ENCODE results near the gene BLCAP. TPM values are rescaled to one million over a fixed set of nuclear protein-coding genes. Genes with fewer than 3 reads are reported as not detected.
A peak's percentile ranks its signal among the peaks of the same experiment; 100 is the strongest.

Gene BLCAP
- polyA plus RNA-seq, 1 donor, result 615 TPM

- DNase-seq, result no peak
These were observed 1.7 kb upstream of the BLCAP start for GRCh38 chr20:37529214-37529967.

- no peak for DNase-seq
These were observed 954 bp upstream of the BLCAP start for GRCh38 chr20:37528446-37529213.

- peak; percentile 32 for DNase-seq
These were observed 638 bp downstream of the BLCAP start for GRCh38 chr20:37526839-37527637.

- no peak for DNase-seq
These were observed 1.3 kb downstream of the BLCAP start for GRCh38 chr20:37526238-37526838.

GRCh38 chr20:37525810-37526209 lies 1.9 kb downstream of the BLCAP start:
- DNase-seq, result no peak

GRCh38 chr20:37524859-37525708 lies 2.6 kb downstream of the BLCAP start:
- no peak for DNase-seq

GRCh38 chr20:37523911-37524700 lies 3.6 kb downstream of the BLCAP start:
- no peak for DNase-seq

- no peak for DNase-seq
These were observed 4.7 kb downstream of the BLCAP start for GRCh38 chr20:37523012-37523391.

GRCh38 chr20:37522260-37523011 lies 5.2 kb downstream of the BLCAP start:
- peak; percentile 45 for DNase-seq

- DNase-seq, result no peak
These were observed 6.5 kb downstream of the BLCAP start, which contains the start of gene NNAT for GRCh38 chr20:37521061-37521771. Gene NNAT (plus strand): TSS chr20:37521250. CDS start chr20:37521332, 82 bp downstream.

- DNase-seq, result no peak
These were observed 7.2 kb downstream of the BLCAP start for GRCh38 chr20:37520419-37520955.

GRCh38 chr20:37519508-37520418 lies 7.9 kb downstream of the BLCAP start:
- no peak for DNase-seq

- DNase-seq, result no peak
These were observed 8.8 kb downstream of the BLCAP start for GRCh38 chr20:37518606-37519507.

- no peak for DNase-seq
These were observed 9.6 kb downstream of the BLCAP start for GRCh38 chr20:37518059-37518458.

GRCh38 chr20:37516811-37517750 lies 10.6 kb downstream of the BLCAP start:
- no peak for DNase-seq

- no peak for DNase-seq
These were observed 11.8 kb downstream of the BLCAP start for GRCh38 chr20:37515876-37516275.

Measured in hindlimb muscle (tissue), 1 donor.